Thyroid gland (tissue), 4 donors: Measurements from ENCODE around the gene CNNM3. TPM values are rescaled to one million over a fixed set of nuclear protein-coding genes. Genes with fewer than 3 reads are reported as not detected.

Experiments used
- DNase-seq, 2 donors: peaks; one replicate each; pipeline ENCODE4 v3.0.0-alpha.2; 2019
- H3K27ac ChIP-seq, 3 donors: fragments of 200-600 bp; sonication (generic); 1 replicate in 2 of 3; 2 replicates in 1 of 3; pipeline ENCODE4 v1.5.1; 2016 to 2019; ENCODE audit warnings: mild to moderate bottlenecking in 1 of 3, moderate library complexity in 1 of 3
- H3K27me3 ChIP-seq: fragments of 200-600 bp; sonication (generic); one replicate; pipeline ENCODE4 v1.5.1; 2019
- H3K36me3 ChIP-seq, 2 donors: fragments of 200-600 bp; sonication (generic); one replicate each; pipeline ENCODE4 v1.5.1; 2016 to 2019
- H3K4me1 ChIP-seq, 2 donors: fragments of 200-600 bp; sonication (generic); one replicate each; pipeline ENCODE4 v1.5.1; 2017 to 2019
- H3K4me3 ChIP-seq, 3 donors: fragments of 200-600 bp; sonication (generic); replicated peaks in 1 of 3; 1 replicate in 2 of 3; 2 replicates in 1 of 3; pipeline ENCODE4 v1.5.1; 2016; ENCODE audit warnings: mild to moderate bottlenecking in 1 of 3
- H3K9me3 ChIP-seq: fragments of 200-600 bp; sonication (generic); one replicate; pipeline ENCODE4 v1.5.1; 2017
- CTCF ChIP-seq, 6 experiments: fragments of 200-600 bp in 3 of 6; fragments of 450-650 bp in 3 of 6; sonication (generic) in 3 of 6; IDR thresholded peaks; one replicate each; pipeline ENCODE4 v1.5.1; 2016 to 2019; ENCODE audit warnings: antibody characterized with exemption in 6 of 6, mild to moderate bottlenecking in 2 of 6, inconsistent platforms in 1 of 6, moderate library complexity in 1 of 6
- POLR2A ChIP-seq, 2 donors: fragments of 450-650 bp; IDR thresholded peaks; one replicate each; pipeline ENCODE4 v1.6.1; 2017; ENCODE audit warnings: antibody characterized with exemption in 2 of 2, mild to moderate bottlenecking in 2 of 2, moderate library complexity in 1 of 2
- WGBS, 2 donors: methylation state at CpG; one replicate each; pipeline ENCODE4 v1.1.5; 2017; 5-methylcytosine and 5-hydroxymethylcytosine counted together
- intact Hi-C: fragments of 100-400 bp; cut with DNase I; formaldehyde crosslinking; loops from one replicate; pipeline ENCODE4 v1.15.1; 2023
- total RNA-seq, 4 donors: library from RNA; depleted of rRNA; stranded (reverse); fragments of >200 nt; gene quantifications; one replicate each; pipeline ENCODE4 v1.2.3, GENCODE V29; 2016

CNNM3 gene
- total RNA-seq, 4 donors from 2014 or later = 18.2 to 22.8 (median 20.4) TPM

- DNase-seq = no peak
- H3K36me3 ChIP-seq = no peaks in the 10 kb centered on the region
- H3K4me1 ChIP-seq = no peaks in the 10 kb centered on the region
- H3K27me3 ChIP-seq = no peaks in the 10 kb centered on the region
- 87 to 97% methylated on average over 6 of the region's 6 CpGs for WGBS, 2 donors
- H3K27ac ChIP-seq = no peak overlapping the region
- intact Hi-C loops = no loop called here
- no peaks in the 10 kb centered on the region for H3K9me3 ChIP-seq
- no peak overlapping the region for H3K4me3 ChIP-seq
- TF ChIP-seq POLR2A (IDR thresholded peaks at IDR 0.05) (no peak), CTCF (IDR thresholded peaks at IDR 0.05) (no peak)
Measured at GRCh38 chr2:96880891-96881273, 64.8 kb downstream of the CNNM3 start.

DNA sequence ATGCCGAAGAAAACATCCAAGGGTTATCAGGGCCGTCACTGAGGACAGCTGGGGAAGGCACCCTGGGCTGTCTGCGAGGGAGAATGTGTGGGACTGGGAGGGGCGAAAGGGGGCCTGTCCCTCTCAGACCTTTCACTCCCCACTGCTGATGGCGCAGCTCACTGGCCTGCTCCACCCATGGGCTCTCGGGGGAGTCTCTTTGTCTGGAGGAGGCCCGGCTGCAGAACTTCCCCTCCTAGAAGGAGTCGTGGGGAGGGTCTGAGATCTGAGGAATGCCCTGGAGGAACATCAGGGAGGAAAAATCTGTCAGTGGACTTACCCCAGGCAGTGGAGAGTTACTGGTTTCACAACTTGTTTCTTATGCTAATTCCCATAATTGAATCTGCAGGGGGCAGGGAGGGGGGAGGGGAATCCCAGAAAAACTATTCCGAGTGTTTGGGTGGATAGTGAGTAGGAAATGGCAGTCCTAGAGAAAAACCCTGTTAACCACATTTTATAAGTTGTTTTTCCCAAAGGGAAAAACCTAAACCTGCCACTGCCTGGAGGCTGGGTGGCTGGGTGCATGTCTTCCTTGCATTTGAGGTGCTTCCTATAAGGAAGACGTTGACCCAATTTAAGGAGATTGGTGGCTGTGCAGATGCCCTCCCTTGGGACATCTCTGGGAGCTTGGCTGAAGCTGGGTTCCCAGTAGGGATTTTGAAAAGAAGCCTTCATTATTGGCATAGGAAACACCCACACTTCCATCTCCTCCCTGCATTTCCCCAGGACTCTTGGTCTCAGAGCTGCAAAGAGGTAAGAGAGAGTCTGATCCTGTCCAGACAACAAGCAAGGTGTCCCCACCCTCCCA, 65.5 kb downstream of the CNNM3 start:
- H3K27ac ChIP-seq = no peak overlapping the region
- no peaks in the 10 kb centered on the region for H3K9me3 ChIP-seq
- no peaks in the 10 kb centered on the region for H3K27me3 ChIP-seq
- no peaks in the 10 kb centered on the region for H3K4me1 ChIP-seq
- no peak for DNase-seq
- no peaks in the 10 kb centered on the region for H3K36me3 ChIP-seq
- H3K4me3 ChIP-seq = no peak overlapping the region
- TF ChIP-seq CTCF (IDR thresholded peaks at IDR 0.05) = no peak
- no peak for TF ChIP-seq POLR2A (IDR thresholded peaks at IDR 0.05)
- 74 to 82% methylated on average over 10 of the region's 10 CpGs for WGBS, 2 donors
- intact Hi-C loops = no loop called here

DNA sequence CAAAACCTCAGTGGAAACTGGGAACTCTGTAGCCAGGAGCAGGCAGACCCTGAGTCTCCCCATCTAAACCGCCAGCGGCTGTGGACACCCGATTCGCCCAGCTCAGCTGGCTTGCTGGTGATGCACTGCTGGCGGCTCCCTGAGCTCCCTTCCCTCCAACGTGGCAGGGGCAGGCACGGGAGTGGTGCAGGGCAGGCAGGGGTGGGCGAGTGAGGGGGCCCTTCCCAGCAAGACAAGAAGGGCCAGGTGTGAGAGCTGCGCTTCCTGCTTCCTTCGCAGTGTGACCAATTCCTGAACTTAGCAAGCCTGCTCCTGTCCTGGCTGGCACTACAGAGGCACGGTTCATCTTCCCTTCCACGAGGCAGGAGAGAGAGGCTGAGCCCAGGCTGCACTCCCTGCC, 66.2 kb downstream of the CNNM3 start:
- H3K27me3 ChIP-seq = no peaks in the 10 kb centered on the region
- H3K36me3 ChIP-seq = no peaks in the 10 kb centered on the region
- no peaks in the 10 kb centered on the region for H3K4me1 ChIP-seq
- H3K27ac ChIP-seq = no peak overlapping the region
- no peak for DNase-seq
- H3K9me3 ChIP-seq = no peaks in the 10 kb centered on the region
- no peak overlapping the region for H3K4me3 ChIP-seq
- 79 to 94% methylated on average over 7 to 9 of the region's 12 CpGs for WGBS, 2 donors
- intact Hi-C loops = no loop called here
- TF ChIP-seq CTCF (IDR thresholded peaks at IDR 0.05) (no peak), POLR2A (IDR thresholded peaks at IDR 0.05) (no peak)

DNA sequence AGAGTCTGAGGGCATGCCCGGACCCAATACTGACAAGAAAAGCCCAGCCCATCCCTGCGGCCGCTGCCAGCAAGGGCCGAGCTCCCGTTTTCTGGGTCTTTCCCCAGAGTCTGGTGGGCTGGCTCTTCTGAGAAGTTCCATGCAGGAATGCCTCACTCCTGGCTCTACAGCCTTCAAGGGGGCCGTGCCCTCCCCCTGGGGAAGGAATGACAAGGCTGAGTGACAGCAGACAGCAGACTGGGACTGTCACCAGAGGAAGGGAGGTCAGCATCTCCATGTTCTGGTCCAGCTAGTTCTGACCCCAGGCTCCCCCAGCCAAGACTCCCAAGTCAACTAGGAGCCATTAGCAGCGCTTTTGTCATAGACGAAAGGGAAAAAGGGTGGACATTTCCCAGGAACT, 66.8 kb downstream of the CNNM3 start:
- TF ChIP-seq POLR2A (IDR thresholded peaks at IDR 0.05) = no peak
- no peak for TF ChIP-seq CTCF (IDR thresholded peaks at IDR 0.05)
- DNase-seq = no peak
- WGBS, 2 donors = 89% methylated on average over 7 to 8 of the region's 8 CpGs
- Histone ChIP-seq H3K36me3 (no peaks in the 10 kb centered on the region), H3K9me3 (no peaks in the 10 kb centered on the region), H3K27ac (no peak overlapping the region), H3K4me1 (peaks cover under 1 to 6% of the 10 kb centered on the region in 2 donors), H3K27me3 (no peaks in the 10 kb centered on the region), H3K4me3 (no peak overlapping the region)
- intact Hi-C loops = no loop called here

GRCh38 chr2:96883306-96883705, 67.2 kb downstream of the CNNM3 start:
- TF ChIP-seq CTCF (IDR thresholded peaks at IDR 0.05) = no peak
- no peak for TF ChIP-seq POLR2A (IDR thresholded peaks at IDR 0.05)
- Histone ChIP-seq H3K9me3 (no peaks in the 10 kb centered on the region), H3K4me1 (peaks cover 5 to 10% of the 10 kb centered on the region in 2 donors), H3K27me3 (no peaks in the 10 kb centered on the region), H3K27ac (no peak overlapping the region), H3K4me3 (no peak overlapping the region), H3K36me3 (no peaks in the 10 kb centered on the region)
- WGBS, 2 donors = 86 to 87% methylated on average over 9 of the region's 9 CpGs
- DNase-seq = no peak
- intact Hi-C loops = no loop called here
